ENCODE data around the gene AP1S1. TPM values are rescaled to one million over a fixed set of nuclear protein-coding genes. Genes with fewer than 3 reads are reported as not detected.

Gene AP1S1
- total and polyA plus RNA-seq, 2 donors (not counting 1 experiment from before 2014, with no cell fraction given): 10.3 to 16.3 TPM

DNA sequence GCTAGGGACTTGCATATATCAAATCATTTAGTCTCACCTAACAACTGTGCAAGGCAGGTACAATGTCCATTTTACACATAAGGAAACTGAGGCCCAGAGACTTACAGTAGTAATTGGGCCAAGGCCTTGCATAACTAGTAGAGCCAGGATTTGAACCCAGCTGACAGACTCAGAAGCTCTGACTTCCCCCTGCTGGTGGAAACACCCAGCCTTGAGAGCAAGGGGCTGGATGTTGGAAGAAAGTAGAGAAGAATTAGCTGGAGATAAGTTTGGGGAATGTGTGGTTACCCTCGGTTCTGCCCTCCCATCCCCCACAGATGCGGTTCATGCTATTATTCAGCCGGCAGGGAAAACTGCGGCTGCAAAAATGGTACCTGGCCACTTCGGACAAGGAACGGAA lies 2.0 kb downstream of the AP1S1 start:
- Mint-ChIP-seq H3K27ac (peak overlapping the region; percentile 6), H3K4me3 (peak overlapping the region; percentile 41), H3K27me3 (no peaks in the 10 kb centered on the region), H3K4me1 (peaks cover 12% of the 10 kb centered on the region), H3K9me3 (ENCODE audit: insufficient read depth) (no peaks in the 10 kb centered on the region)
- Histone ChIP-seq H3K36me3 (replicated peaks in 1 of 2; ENCODE audit: control extremely low read depth in 1 of 2, control insufficient read depth in 1 of 2, extremely low read depth in 1 of 2, insufficient read depth in 2 of 2, low read length in 1 of 2) (peaks cover 0 to 3% of the 10 kb centered on the region in 2 experiments), H3K27ac (ENCODE audit: low read length in 2 of 2) (no peak overlapping the region), H3K4me3 (ENCODE audit: control extremely low read depth in 1 of 5, extremely low read depth in 1 of 5, insufficient read depth in 1 of 5, low read depth in 2 of 5, low read length in 4 of 5) (no peak overlapping the region), H3K27me3 (replicated peaks in 1 of 4; ENCODE audit: control extremely low read depth in 1 of 4, control insufficient read depth in 3 of 4, insufficient read depth in 4 of 4, low read length in 3 of 4) (no peaks in the 10 kb centered on the region), H4K20me1 (ENCODE audit: control insufficient read depth, insufficient read depth, low read length, poor library complexity, severe bottlenecking) (no peaks in the 10 kb centered on the region), H3K9ac (ENCODE audit: low read length) (no peak overlapping the region), H3K4me1 (ENCODE audit: control insufficient read depth in 2 of 2, insufficient read depth in 2 of 2, low read length in 2 of 2) (peaks cover 10 to 16% of the 10 kb centered on the region in 2 donors), H3K9me3 (ENCODE audit: control extremely low read depth in 1 of 3, control insufficient read depth in 2 of 3, insufficient read depth in 1 of 3, low read length in 2 of 3) (no peaks in the 10 kb centered on the region), H3K79me2 (ENCODE audit: control insufficient read depth, insufficient read depth, low read length) (no peaks in the 10 kb centered on the region), H2AFZ (ENCODE audit: insufficient read depth, low read depth, low read length, poor library complexity, severe bottlenecking) (no peak overlapping the region), H3K4me2 (replicated peaks; ENCODE audit: low read depth, low read length, poor library complexity, severe bottlenecking) (no peak overlapping the region)
- no peak for DNase-seq
- no peak for ATAC-seq (ENCODE audit: low read depth)
- CTCF ChIA-PET: interaction anchor here (0.6 to 7.6 kb wide), 5 partner anchors 12 to 127 kb away, joined by 3 to 68 read pairs (median 5); no protein-coding TSS in a partner anchor
- intact Hi-C loops (cut with micrococcal nuclease): no loop called here
- no CpG with 5 or more reads among the region's 6 CpGs for WGBS (ENCODE audit: insufficient coverage)
- POLR2A ChIA-PET: interaction anchor here (0.6 kb wide), 1 partner anchor 356 kb away, joined by 5 read pairs; no protein-coding TSS in a partner anchor
- TF ChIP-seq, protein P1, sequence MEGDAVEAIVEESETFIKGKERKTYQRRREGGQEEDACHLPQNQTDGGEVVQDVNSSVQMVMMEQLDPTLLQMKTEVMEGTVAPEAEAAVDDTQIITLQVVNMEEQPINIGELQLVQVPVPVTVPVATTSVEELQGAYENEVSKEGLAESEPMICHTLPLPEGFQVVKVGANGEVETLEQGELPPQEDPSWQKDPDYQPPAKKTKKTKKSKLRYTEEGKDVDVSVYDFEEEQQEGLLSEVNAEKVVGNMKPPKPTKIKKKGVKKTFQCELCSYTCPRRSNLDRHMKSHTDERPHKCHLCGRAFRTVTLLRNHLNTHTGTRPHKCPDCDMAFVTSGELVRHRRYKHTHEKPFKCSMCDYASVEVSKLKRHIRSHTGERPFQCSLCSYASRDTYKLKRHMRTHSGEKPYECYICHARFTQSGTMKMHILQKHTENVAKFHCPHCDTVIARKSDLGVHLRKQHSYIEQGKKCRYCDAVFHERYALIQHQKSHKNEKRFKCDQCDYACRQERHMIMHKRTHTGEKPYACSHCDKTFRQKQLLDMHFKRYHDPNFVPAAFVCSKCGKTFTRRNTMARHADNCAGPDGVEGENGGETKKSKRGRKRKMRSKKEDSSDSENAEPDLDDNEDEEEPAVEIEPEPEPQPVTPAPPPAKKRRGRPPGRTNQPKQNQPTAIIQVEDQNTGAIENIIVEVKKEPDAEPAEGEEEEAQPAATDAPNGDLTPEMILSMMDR (IDR thresholded peaks at IDR 0.05): no peak
- TF ChIP-seq EZH2 (IDR thresholded peaks at IDR 0.05; ENCODE audit: borderline replicate concordance, insufficient read depth, low read depth, low read length, poor library complexity, severe bottlenecking): no peak

DNA sequence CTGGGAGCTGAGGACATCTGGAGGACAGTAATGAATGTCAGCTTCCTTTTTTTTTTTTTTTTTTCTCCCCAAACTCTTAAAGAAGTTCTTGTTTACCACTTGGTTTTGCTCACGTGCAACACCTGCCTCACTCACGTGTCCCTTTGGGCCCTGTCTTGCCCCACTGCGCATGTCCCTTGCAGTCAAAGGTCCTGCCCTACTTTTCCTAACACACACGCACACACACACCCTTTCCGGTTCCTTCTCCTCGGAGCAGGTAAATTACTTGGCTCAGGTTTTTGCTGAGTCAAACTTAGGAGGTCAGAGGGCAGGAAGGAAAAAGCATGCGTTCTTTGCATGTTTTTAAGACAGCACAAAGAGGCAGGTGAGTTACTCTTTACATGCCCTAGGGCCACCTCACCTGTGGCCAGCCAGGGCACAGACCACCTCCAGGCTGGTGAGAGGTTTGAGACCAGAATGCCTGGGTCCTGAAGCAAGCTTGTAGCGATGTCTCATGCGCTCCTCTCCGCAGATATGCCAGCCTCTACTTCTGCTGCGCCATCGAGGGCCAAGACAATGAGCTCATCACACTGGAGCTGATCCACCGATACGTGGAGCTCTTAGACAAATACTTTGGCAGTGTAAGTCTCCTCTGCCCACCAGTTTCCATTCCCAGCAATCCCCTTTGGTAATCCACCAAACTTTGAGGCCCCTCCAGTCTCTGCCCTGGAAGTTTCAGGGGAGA lies 2.8 kb downstream of the AP1S1 start:
- DNase-seq (no peak), ATAC-seq (ENCODE audit: low read depth) (no peak)
- Histone ChIP-seq H3K27ac (ENCODE audit: low read length in 2 of 2) (no peak overlapping the region), H3K27me3 (replicated peaks in 1 of 4; ENCODE audit: control extremely low read depth in 1 of 4, control insufficient read depth in 3 of 4, insufficient read depth in 4 of 4, low read length in 3 of 4) (peaks cover 0 to 4% (median 1%) of the 10 kb centered on the region in 4 experiments), H3K4me2 (replicated peaks; ENCODE audit: low read depth, low read length, poor library complexity, severe bottlenecking) (no peak overlapping the region), H3K4me3 (ENCODE audit: control extremely low read depth in 1 of 5, extremely low read depth in 1 of 5, insufficient read depth in 1 of 5, low read depth in 2 of 5, low read length in 4 of 5) (no peak overlapping the region), H3K9ac (ENCODE audit: low read length) (no peak overlapping the region), H4K20me1 (ENCODE audit: control insufficient read depth, insufficient read depth, low read length, poor library complexity, severe bottlenecking) (no peaks in the 10 kb centered on the region), H2AFZ (ENCODE audit: insufficient read depth, low read depth, low read length, poor library complexity, severe bottlenecking) (no peak overlapping the region), H3K79me2 (ENCODE audit: control insufficient read depth, insufficient read depth, low read length) (no peaks in the 10 kb centered on the region), H3K36me3 (replicated peaks in 1 of 2; ENCODE audit: control extremely low read depth in 1 of 2, control insufficient read depth in 1 of 2, extremely low read depth in 1 of 2, insufficient read depth in 2 of 2, low read length in 1 of 2) (peaks cover 0 to 3% of the 10 kb centered on the region in 2 experiments), H3K9me3 (ENCODE audit: control extremely low read depth in 1 of 3, control insufficient read depth in 2 of 3, insufficient read depth in 1 of 3, low read length in 2 of 3) (no peaks in the 10 kb centered on the region), H3K4me1 (ENCODE audit: control insufficient read depth in 2 of 2, insufficient read depth in 2 of 2, low read length in 2 of 2) (peaks cover 10 to 18% of the 10 kb centered on the region in 2 donors)
- WGBS (ENCODE audit: insufficient coverage): 85% methylated on average over 10 of the region's 14 CpGs
- H3K27me3 Mint-ChIP-seq: no peaks in the 10 kb centered on the region
- TF ChIP-seq, protein P1 (IDR thresholded peaks at IDR 0.05): no peak
- TF ChIP-seq EZH2 (IDR thresholded peaks at IDR 0.05; ENCODE audit: borderline replicate concordance, insufficient read depth, low read depth, low read length, poor library complexity, severe bottlenecking): no peak
- H3K9me3 Mint-ChIP-seq (ENCODE audit: insufficient read depth): no peaks in the 10 kb centered on the region
- H3K4me1 Mint-ChIP-seq: peaks cover 12% of the 10 kb centered on the region
- H3K4me3 Mint-ChIP-seq: peak overlapping the region; percentile 2
- intact Hi-C loops (cut with micrococcal nuclease): no loop called here
- CTCF ChIA-PET: interaction anchor here (0.6 to 7.6 kb wide), 4 partner anchors 11 to 124 kb away, joined by 3 to 68 read pairs (median 4); no protein-coding TSS in a partner anchor
- no peak overlapping the region for H3K27ac Mint-ChIP-seq
- POLR2A ChIA-PET: interaction anchor here (0.6 kb wide), 1 partner anchor 356 kb away, joined by 5 read pairs; no protein-coding TSS in a partner anchor
